Subcutaneous adipose tissue (tissue), 4 donors: ENCODE measurements around the gene GBP2. TPM values are rescaled to one million over a fixed set of nuclear protein-coding genes. Genes with fewer than 3 reads are reported as not detected.

Experiments
- CTCF ChIP-seq: fragments of 450-650 bp; IDR thresholded peaks from one replicate; pipeline ENCODE4 v1.5.1; 2016; ENCODE audit warnings: low read depth, mild to moderate bottlenecking, control low read depth, antibody characterized with exemption, moderate library complexity
- total RNA-seq, 4 donors: library from RNA; depleted of rRNA; stranded (reverse); fragments of >200 nt; gene quantifications; one replicate each; pipeline ENCODE4 v1.1.0, GENCODE V29; 2016

Gene GBP2
- total RNA-seq, 4 donors from 2014 or later = 47.8 to 124 (median 81.0) TPM

GRCh38 chr1:89121641-89122040 is 4.3 kb downstream of the GBP2 start:
- no peak for TF ChIP-seq CTCF

GRCh38 chr1:89114662-89115061 is 11.3 kb downstream of the GBP2 start:
- TF ChIP-seq CTCF = no peak

GRCh38 chr1:89112871-89113613 is 12.9 kb downstream of the GBP2 start:
- no peak for TF ChIP-seq CTCF

- no peak for TF ChIP-seq CTCF
Measured at GRCh38 chr1:89104687-89105086, 21.2 kb downstream of the GBP2 start.

GRCh38 chr1:89104147-89104546 is 21.8 kb downstream of the GBP2 start:
- no peak for TF ChIP-seq CTCF

GRCh38 chr1:89102021-89102420 is 23.9 kb downstream of the GBP2 start:
- no peak for TF ChIP-seq CTCF

- TF ChIP-seq CTCF = no peak
Measured at GRCh38 chr1:89100412-89100811, 25.5 kb downstream of the GBP2 start.
